Spinal cord (tissue), 10 donors: ENCODE data around the gene SZT2. TPM values are rescaled to one million over a fixed set of nuclear protein-coding genes. Genes with fewer than 3 reads are reported as not detected.

Experiments used
- DNase-seq, 6 donors: peaks; one replicate each; pipeline versions ENCODE4 v3.0.0 to v3.0.0-alpha.2; 2013 to 2015; ENCODE audit warnings: low spot score in 6 of 6, low read depth in 4 of 6
- H3K27ac ChIP-seq: one replicate; pipeline ENCODE4 v1.5.1; 2013; ENCODE audit warnings: low read depth, low read length, control low read depth
- H3K27me3 ChIP-seq: one replicate; pipeline ENCODE4 v1.6.1; 2013; ENCODE audit warnings: low read length; ENCODE audit not compliant: control insufficient read depth, insufficient read depth
- H3K36me3 ChIP-seq: one replicate; pipeline ENCODE4 v1.6.1; 2013; ENCODE audit warnings: low read length; ENCODE audit not compliant: control insufficient read depth, insufficient read depth
- H3K4me1 ChIP-seq: one replicate; pipeline ENCODE4 v1.6.1; 2013; ENCODE audit warnings: low read length; ENCODE audit not compliant: control insufficient read depth, insufficient read depth
- H3K4me3 ChIP-seq: one replicate; pipeline ENCODE4 v1.5.1; 2013; ENCODE audit warnings: low read depth, low read length, control low read depth
- H3K9me3 ChIP-seq: one replicate; pipeline ENCODE4 v1.6.1; 2013; ENCODE audit warnings: low read length; ENCODE audit not compliant: control insufficient read depth, insufficient read depth
- WGBS: methylation state at CpG from one replicate; pipeline ENCODE4 v1.1.5; 2013; ENCODE audit warnings: missing lambda C conversion rate; ENCODE audit not compliant: insufficient coverage; 5-methylcytosine and 5-hydroxymethylcytosine counted together
- polyA plus RNA-seq, 2 donors: library from polyadenylated mRNA; unstranded; fragments of 120-200 nt; gene quantifications; one replicate each; pipeline ENCODE4 v1.2.1, GENCODE V29; 2013; ENCODE audit not compliant: insufficient read length in 2 of 2
- total RNA-seq, 2 donors: library from RNA; depleted of rRNA in 1 of 2; stranded (reverse); fragments of 120-200 nt in 1 of 2; fragments of >200 nt in 1 of 2; gene quantifications; one replicate each; pipeline versions ENCODE4 v1.2.3 to v1.2.4, GENCODE V29; 2013 to 2014
- donor health status: healthy.

Gene SZT2
- total and polyA plus RNA-seq, 4 donors: 23.1 to 37.8 (median 27.7) TPM

GRCh38 chr1:43419627-43420425 is 30.1 kb downstream of the SZT2 start:
- Histone ChIP-seq H3K9me3 (no peaks in the 10 kb centered on the region), H3K4me1 (no peaks in the 10 kb centered on the region), H3K27ac (no peak overlapping the region), H3K4me3 (no peak overlapping the region), H3K36me3 (peaks cover 80% of the 10 kb centered on the region), H3K27me3 (no peaks in the 10 kb centered on the region)
- no peak for DNase-seq
- 97% methylated on average over 8 of the region's 13 CpGs for WGBS

- no peak for DNase-seq
- Histone ChIP-seq H3K9me3 (no peaks in the 10 kb centered on the region), H3K4me1 (no peaks in the 10 kb centered on the region), H3K36me3 (peaks cover 83% of the 10 kb centered on the region), H3K27ac (no peak overlapping the region), H3K27me3 (no peaks in the 10 kb centered on the region), H3K4me3 (no peak overlapping the region)
- 96% methylated on average over 9 of the region's 10 CpGs for WGBS
These were observed 31.2 kb downstream of the SZT2 start for GRCh38 chr1:43420874-43421273.

GRCh38 chr1:43421396-43421795 is 31.7 kb downstream of the SZT2 start:
- Histone ChIP-seq H3K9me3 (no peaks in the 10 kb centered on the region), H3K36me3 (peaks cover 83% of the 10 kb centered on the region), H3K4me1 (no peaks in the 10 kb centered on the region), H3K4me3 (no peak overlapping the region), H3K27ac (no peak overlapping the region), H3K27me3 (no peaks in the 10 kb centered on the region)
- no peak for DNase-seq
- 90% methylated on average over 6 of the region's 6 CpGs for WGBS

GRCh38 chr1:43421976-43422750 is 32.5 kb downstream of the SZT2 start:
- peaks cover 83% of the 10 kb centered on the region for H3K36me3 ChIP-seq
- no peaks in the 10 kb centered on the region for H3K9me3 ChIP-seq
- no peaks in the 10 kb centered on the region for H3K4me1 ChIP-seq
- WGBS: 79% methylated on average over 10 of the region's 12 CpGs
- no peak overlapping the region for H3K4me3 ChIP-seq
- H3K27me3 ChIP-seq: no peaks in the 10 kb centered on the region
- no peak overlapping the region for H3K27ac ChIP-seq
- no peak for DNase-seq

GRCh38 chr1:43422995-43423671 is 33.4 kb downstream of the SZT2 start:
- 98% methylated on average over 15 of the region's 16 CpGs for WGBS
- DNase-seq: no peak
- Histone ChIP-seq H3K27me3 (no peaks in the 10 kb centered on the region), H3K9me3 (no peaks in the 10 kb centered on the region), H3K36me3 (peaks cover 92% of the 10 kb centered on the region), H3K27ac (no peak overlapping the region), H3K4me3 (no peak overlapping the region), H3K4me1 (no peaks in the 10 kb centered on the region)

GRCh38 chr1:43423672-43424550 is 34.2 kb downstream of the SZT2 start:
- Histone ChIP-seq H3K27ac (no peak overlapping the region), H3K36me3 (peaks cover 98% of the 10 kb centered on the region), H3K9me3 (no peaks in the 10 kb centered on the region), H3K4me3 (no peak overlapping the region), H3K4me1 (no peaks in the 10 kb centered on the region), H3K27me3 (no peaks in the 10 kb centered on the region)
- DNase-seq: no peak
- 97% methylated on average over 23 of the region's 23 CpGs for WGBS

GRCh38 chr1:43425045-43425444 is 35.3 kb downstream of the SZT2 start:
- no peak for DNase-seq
- no peak overlapping the region for H3K27ac ChIP-seq
- H3K4me3 ChIP-seq: no peak overlapping the region
- WGBS: 87% methylated on average over 4 of the region's 4 CpGs
- H3K4me1 ChIP-seq: no peaks in the 10 kb centered on the region
- H3K27me3 ChIP-seq: no peaks in the 10 kb centered on the region
- H3K36me3 ChIP-seq: peaks cover 97% of the 10 kb centered on the region
- no peaks in the 10 kb centered on the region for H3K9me3 ChIP-seq

GRCh38 chr1:43426221-43426620 is 36.5 kb downstream of the SZT2 start:
- DNase-seq: no peak
- Histone ChIP-seq H3K36me3 (peaks cover 98% of the 10 kb centered on the region), H3K27me3 (no peaks in the 10 kb centered on the region), H3K27ac (no peak overlapping the region), H3K4me3 (no peak overlapping the region), H3K4me1 (no peaks in the 10 kb centered on the region), H3K9me3 (no peaks in the 10 kb centered on the region)
- WGBS: 95% methylated on average over 11 of the region's 11 CpGs

- Histone ChIP-seq H3K4me1 (no peaks in the 10 kb centered on the region), H3K9me3 (no peaks in the 10 kb centered on the region), H3K36me3 (peaks cover 99% of the 10 kb centered on the region), H3K4me3 (no peak overlapping the region), H3K27me3 (no peaks in the 10 kb centered on the region), H3K27ac (no peak overlapping the region)
- no peak for DNase-seq
- WGBS: 94% methylated on average over 14 of the region's 14 CpGs
These were observed 37.8 kb downstream of the SZT2 start for GRCh38 chr1:43427524-43427923.
